NCI-H2227 (cell line): Measurements from ENCODE around the gene ZNF750.

Experiments used
- DNase-seq: peaks from one replicate; lab custom pipeline; 2025; ENCODE audit not compliant: unreplicated experiment; lab: John Stamatoyannopoulos, UW

Gene ZNF750

GRCh38 chr17:82814834-82815233, 25.0 kb downstream of the ZNF750 start:
- DNase-seq: no peak

- no peak for DNase-seq
These were observed 26.3 kb downstream of the ZNF750 start for GRCh38 chr17:82813299-82814051.

GRCh38 chr17:82812601-82813000, 27.2 kb downstream of the ZNF750 start:
- DNase-seq: no peak

DNA sequence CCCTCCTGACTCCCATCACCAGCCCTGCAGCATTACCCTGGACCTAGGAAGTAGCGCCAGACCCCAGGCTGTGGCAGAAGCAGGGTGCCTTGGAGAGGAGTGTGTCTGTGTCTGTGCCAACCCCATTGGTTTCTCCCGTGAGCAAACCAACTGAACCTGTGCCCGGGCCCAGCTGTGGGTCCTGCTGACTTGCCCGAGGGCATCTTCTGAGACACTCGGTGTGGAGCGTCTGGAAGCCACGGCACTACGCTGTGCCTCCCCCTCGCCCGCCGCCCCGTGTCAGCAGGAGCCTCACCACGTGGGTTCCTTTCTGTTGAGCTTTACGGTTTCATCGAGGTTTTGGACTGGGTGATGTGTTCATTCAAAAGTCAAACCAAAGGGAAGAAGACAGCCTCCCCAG, 27.8 kb downstream of the ZNF750 start:
- no peak for DNase-seq

GRCh38 chr17:82810644-82811430, 29.0 kb downstream of the ZNF750 start:
- DNase-seq: no peak

- DNase-seq: no peak
These were observed 30.6 kb downstream of the ZNF750 start for GRCh38 chr17:82808921-82809905.

DNA sequence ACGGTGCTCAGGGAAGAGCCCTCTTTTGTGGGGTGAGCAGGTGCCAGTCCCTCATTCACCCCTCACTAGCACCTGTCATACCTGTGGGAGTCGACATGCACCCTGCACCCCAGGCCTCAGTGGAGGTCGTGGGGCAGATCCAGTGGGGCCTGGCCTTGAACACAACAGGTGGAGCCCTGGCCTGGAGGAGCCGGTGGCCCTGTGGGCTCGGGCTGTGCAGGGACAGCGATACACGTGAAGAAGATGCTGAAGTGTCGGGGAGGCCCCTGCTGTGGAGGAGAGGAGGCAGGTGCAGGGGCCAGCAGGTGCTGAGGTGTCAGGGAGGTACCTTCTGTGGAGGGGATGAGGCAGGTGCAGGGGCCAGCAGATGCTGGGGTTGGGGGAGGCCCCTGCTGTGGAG, 31.8 kb downstream of the ZNF750 start:
- no peak for DNase-seq

- DNase-seq: no peak
These were observed 32.3 kb downstream of the ZNF750 start for GRCh38 chr17:82807562-82807961.

GRCh38 chr17:82807101-82807500, 32.7 kb downstream of the ZNF750 start:
- no peak for DNase-seq

- DNase-seq: no peak
These were observed 33.2 kb downstream of the ZNF750 start for GRCh38 chr17:82806645-82807044.

GRCh38 chr17:82805823-82806222, 34.0 kb downstream of the ZNF750 start:
- no peak for DNase-seq

GRCh38 chr17:82805254-82805653, 34.6 kb downstream of the ZNF750 start:
- no peak for DNase-seq

DNA sequence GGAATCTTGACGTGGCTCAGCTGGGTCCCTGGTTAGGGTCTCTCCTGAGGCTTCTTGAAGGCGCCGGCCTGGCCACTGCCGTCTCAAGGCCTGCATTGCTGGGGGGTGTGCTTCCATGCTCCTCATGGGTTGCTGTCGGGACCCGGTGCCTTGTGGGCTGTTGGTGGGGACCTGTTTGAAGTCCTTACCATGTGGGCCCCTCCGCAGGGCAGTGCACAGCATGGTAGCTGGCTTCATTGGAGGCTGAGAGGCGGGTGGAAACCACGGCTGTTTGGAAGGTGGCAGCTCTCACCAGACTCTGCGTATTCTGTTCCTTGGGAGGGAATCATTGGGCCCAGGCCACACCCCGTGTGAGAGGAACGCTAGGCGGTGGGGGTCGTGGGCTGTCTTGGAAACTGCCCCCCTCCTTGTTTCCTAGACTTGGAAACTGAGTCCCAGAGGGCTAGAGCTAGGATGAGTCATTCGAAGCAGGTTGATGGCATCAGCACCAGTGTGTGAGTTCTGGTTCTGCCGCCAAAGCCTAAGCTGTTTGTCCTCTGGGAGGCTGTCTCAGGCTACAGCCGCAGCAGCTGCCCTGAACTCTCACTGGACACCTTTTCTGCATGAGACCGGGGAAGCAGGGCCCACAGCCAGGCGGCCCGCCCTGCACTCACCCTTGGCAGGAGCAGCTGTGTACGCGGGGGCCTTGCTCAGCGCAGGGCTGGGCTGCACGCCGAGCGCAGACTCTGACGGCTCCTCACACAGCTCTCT, 35.2 kb downstream of the ZNF750 start:
- no peak for DNase-seq

GRCh38 chr17:82803606-82804005, 36.2 kb downstream of the ZNF750 start:
- no peak for DNase-seq

- DNase-seq: no peak
These were observed 36.6 kb downstream of the ZNF750 start for GRCh38 chr17:82803185-82803584.

DNA sequence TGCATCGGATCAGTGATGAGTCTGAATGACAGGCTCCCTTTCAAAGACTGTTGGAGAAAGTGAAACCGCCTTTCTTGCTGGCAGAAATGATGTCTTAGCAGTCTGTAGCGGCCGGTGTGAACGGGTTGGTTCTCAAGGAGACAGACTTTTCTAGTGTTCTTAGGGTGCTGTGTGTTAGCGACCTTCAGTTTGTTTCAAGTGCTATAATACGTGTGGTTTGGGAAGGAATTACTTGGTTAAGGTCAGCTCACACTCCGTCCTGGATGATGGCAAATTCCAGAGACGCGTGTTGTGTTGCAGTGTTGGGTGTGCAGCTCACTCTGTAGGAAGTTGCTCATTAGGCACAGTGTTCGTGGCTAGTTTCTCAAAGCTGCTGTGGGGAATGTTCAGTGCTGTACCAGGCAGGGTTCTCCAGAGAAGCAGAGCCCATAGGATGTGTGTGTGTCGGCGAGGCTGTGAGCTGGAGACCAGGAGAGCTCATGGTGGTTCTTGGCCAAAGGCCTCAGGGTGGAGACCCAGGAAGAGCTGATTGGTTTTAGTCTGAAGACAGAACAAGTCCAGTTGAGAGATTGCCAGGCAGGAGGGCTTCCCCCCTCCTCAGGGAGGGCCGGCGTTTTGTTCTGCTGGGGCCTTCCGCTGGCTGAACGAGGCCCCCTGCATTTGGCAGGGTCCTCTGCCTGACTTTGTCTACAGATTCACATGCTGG, 37.6 kb downstream of the ZNF750 start:
- DNase-seq: no peak

- DNase-seq: no peak
These were observed 38.3 kb downstream of the ZNF750 start for GRCh38 chr17:82801377-82801970.

DNA sequence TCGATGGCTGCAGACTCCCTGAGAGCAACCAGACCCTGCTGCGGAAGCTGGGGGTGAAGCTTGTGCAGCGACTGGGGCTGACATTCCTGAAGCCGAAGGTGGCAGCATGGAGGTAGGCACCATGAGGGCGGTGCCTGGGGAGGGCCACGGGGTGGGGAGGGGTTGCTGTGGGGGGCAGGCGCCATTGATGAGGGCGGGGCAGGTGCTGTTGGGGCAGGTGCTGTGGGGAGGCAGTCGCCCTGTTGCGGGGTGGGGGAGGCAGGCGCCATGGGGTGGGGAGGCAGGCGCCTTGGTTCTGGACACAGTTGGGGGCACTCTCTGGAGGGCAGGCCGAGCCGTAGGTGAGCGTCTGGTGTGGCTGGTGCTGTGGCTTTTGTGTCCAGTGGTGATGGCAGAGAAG, 38.9 kb downstream of the ZNF750 start:
- no peak for DNase-seq

GRCh38 chr17:82799591-82799990, 40.2 kb downstream of the ZNF750 start:
- DNase-seq: no peak

GRCh38 chr17:82798752-82799151, 41.1 kb downstream of the ZNF750 start:
- DNase-seq: no peak
